ENCODE measurements around the gene P4HB.

The P4HB gene

GRCh38 chr17:81868674-81869220 lies 8.4 kb upstream of the P4HB start:
- Histone ChIP-seq H3K4me1 (peaks cover 0 to 65% (median 32%) of the 10 kb centered on the region in 4 donors), H3K9me3 (no peaks in the 10 kb centered on the region), H3K27me3 (no peaks in the 10 kb centered on the region), H3K4me3 (no peak overlapping the region), H3K36me3 (peaks cover 7 to 55% (median 22%) of the 10 kb centered on the region in 3 donors), H3K27ac (peak overlapping the region; percentile 87 to 97)
- intact Hi-C loops (cut with DNase I; ENCODE audit: low total_unique reads), result loop anchor here (2.0 kb wide), 1 partner anchor 54 kb away; no protein-coding TSS in a partner anchor
- peak in 1 of 2 donors; percentile 73 for DNase-seq
- TF ChIP-seq, protein P1, sequence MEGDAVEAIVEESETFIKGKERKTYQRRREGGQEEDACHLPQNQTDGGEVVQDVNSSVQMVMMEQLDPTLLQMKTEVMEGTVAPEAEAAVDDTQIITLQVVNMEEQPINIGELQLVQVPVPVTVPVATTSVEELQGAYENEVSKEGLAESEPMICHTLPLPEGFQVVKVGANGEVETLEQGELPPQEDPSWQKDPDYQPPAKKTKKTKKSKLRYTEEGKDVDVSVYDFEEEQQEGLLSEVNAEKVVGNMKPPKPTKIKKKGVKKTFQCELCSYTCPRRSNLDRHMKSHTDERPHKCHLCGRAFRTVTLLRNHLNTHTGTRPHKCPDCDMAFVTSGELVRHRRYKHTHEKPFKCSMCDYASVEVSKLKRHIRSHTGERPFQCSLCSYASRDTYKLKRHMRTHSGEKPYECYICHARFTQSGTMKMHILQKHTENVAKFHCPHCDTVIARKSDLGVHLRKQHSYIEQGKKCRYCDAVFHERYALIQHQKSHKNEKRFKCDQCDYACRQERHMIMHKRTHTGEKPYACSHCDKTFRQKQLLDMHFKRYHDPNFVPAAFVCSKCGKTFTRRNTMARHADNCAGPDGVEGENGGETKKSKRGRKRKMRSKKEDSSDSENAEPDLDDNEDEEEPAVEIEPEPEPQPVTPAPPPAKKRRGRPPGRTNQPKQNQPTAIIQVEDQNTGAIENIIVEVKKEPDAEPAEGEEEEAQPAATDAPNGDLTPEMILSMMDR (IDR thresholded peaks at IDR 0.05), result no peak

DNA sequence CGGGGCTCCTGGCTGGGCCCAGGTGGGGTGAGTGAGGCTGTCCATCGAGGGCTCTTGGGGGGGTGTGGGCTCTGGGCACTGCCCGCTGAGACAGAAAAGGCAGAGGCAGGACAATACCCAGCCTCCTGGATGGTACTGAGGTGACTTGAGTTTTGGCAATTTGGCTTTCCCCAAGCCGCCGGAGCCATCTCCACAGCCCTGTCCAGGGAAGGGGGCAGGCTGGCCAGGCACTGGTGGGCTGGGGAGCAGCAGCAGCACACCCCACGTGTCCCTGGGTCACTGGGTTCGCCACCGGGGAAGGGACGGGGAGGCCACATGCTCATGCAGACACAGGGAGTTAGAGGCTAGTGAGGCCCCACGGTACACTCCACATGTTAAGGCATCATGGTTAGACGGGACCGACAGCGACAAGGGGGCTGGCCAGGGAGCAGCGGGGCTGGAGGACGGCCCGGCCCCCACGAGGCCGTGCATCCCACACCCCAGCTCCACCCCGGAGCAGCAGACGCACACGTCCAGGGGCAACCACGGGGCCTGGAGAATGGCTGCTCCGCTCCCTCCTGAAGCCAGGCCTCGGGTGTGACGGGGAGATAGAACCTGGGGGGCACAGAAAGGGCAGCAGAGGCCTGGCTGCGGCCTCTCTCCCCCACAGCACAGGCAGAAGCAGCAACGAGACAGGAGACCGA lies 7.8 kb upstream of the P4HB start:
- TF ChIP-seq, protein P1 (IDR thresholded peaks at IDR 0.05), result no peak
- DNase-seq, result no peak
- H3K27ac ChIP-seq, result peak overlapping the region; percentile 87 to 97
- H3K4me3 ChIP-seq, result no peak overlapping the region
- H3K27me3 ChIP-seq, result no peaks in the 10 kb centered on the region
- H3K9me3 ChIP-seq, result no peaks in the 10 kb centered on the region
- intact Hi-C loops (cut with DNase I; ENCODE audit: low total_unique reads), result loop anchor here (2.0 kb wide), 1 partner anchor 55 kb away; no protein-coding TSS in a partner anchor
- H3K4me1 ChIP-seq, result peaks cover 0 to 67% (median 32%) of the 10 kb centered on the region in 4 donors
- peaks cover 7 to 62% (median 22%) of the 10 kb centered on the region in 3 donors for H3K36me3 ChIP-seq

DNA sequence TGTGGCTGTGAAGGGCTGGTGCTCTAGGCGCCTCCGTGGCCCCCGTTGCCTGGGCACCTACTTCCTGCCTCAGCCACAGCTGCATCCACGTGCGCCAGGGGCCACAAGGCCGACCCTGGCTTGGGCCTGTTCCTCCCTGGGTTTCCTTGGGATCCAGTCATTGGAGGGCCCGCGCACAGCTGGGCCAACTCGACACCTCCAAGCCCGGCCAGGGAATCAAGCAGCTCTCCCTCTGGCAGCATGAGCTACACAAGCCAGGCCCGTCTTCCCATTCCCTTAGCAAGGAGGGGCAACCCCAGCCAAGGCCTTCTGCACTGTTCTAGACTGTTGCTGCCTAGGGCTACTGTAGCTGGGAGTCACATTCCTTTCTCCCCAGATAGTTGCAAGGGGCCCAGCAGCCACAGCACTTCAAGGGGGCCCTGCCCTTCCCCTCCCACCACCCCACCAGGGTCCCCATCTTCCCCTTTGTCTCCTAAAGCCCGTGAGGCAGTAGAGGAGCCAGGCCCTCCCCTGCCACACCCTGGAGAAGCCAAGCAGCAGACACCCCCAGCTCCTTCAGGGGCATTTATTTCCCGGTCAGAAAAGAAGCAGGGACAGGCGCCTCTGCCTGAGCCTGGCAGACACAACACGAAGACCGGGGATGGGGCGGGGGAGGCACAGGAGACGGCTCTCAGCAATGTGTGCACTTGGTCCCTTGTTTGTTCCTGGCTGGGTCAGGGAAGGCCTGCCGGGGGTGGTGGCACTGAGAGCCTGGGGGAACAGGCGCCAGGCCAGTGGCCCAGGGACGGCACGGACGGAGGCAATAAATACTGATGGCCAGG lies 7.0 kb upstream of the P4HB start:
- Histone ChIP-seq H3K27ac (peak overlapping the region; percentile 87 to 97), H3K9me3 (no peaks in the 10 kb centered on the region), H3K36me3 (peaks cover 7 to 62% (median 22%) of the 10 kb centered on the region in 3 donors), H3K27me3 (no peaks in the 10 kb centered on the region), H3K4me3 (no peak overlapping the region), H3K4me1 (peaks cover 0 to 62% (median 32%) of the 10 kb centered on the region in 4 donors)
- intact Hi-C loops (cut with DNase I; ENCODE audit: low total_unique reads), result no loop called here
- TF ChIP-seq, protein P1 (IDR thresholded peaks at IDR 0.05), result no peak
- no peak for DNase-seq

DNA sequence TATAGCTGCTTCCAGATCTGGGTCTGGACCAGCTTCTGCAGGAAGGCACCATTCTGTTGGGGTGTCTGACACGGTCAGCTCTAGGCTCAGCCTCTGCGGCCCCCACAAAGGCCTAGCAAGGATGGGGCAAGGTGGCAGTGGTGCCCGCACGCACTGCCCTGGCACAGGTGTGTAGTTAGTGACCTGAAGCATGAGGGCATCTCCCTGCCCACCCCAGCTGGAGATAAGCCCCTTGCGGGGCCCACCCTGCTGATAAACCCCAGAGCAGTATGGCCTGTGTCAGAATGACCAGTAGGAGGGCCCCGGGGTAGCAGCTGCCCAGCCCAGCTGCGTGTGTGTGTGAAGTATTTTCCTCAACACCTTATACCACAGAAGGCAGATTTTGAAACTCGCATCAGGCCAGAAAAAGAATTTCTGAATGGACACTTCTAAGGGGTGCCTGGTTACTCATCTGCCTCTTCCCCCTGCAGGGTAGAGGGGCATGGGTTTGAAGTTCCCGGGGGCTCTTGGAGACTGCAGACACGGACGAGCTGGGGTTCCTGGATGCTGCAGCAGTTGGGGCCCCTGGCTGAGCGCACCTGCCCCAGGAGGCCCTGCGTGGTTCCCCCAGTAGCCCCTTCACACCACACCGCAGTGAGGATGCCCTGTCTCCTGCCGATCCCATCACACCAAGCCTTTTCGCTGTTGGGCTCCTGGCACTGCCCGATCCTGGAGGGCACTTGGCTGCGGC lies 6.3 kb upstream of the P4HB start:
- no peak for DNase-seq
- Histone ChIP-seq H3K4me3 (no peak overlapping the region), H3K4me1 (peaks cover 0 to 63% (median 36%) of the 10 kb centered on the region in 4 donors), H3K27ac (peak overlapping the region; percentile 12 to 87), H3K9me3 (no peaks in the 10 kb centered on the region), H3K27me3 (no peaks in the 10 kb centered on the region), H3K36me3 (peaks cover 7 to 62% (median 22%) of the 10 kb centered on the region in 3 donors)
- TF ChIP-seq, protein P1 (IDR thresholded peaks at IDR 0.05), result no peak
- intact Hi-C loops (cut with DNase I; ENCODE audit: low total_unique reads), result no loop called here
